DMS153 (cell line): Measurements from ENCODE around the gene PARVB.
"Not testable (repeated sequence)": the region's sequence is repeated elsewhere in the genome, so short reads cannot be mapped to it uniquely, and the experiment has no call there.

Experiments used
- DNase-seq: peaks from one replicate; lab custom pipeline; 2025; lab: John Stamatoyannopoulos, UW

Gene PARVB

GRCh38 chr22:44056649-44057048 is 32.5 kb downstream of the PARVB start:
- not testable (repeated sequence) for DNase-seq

GRCh38 chr22:44057401-44057987 is 33.4 kb downstream of the PARVB start:
- no peak for DNase-seq

GRCh38 chr22:44063462-44064371 is 39.6 kb downstream of the PARVB start:
- no peak for DNase-seq

GRCh38 chr22:44067033-44067432 is 42.9 kb downstream of the PARVB start:
- no peak for DNase-seq

- no peak for DNase-seq
Measured at GRCh38 chr22:44067901-44068300, 43.8 kb downstream of the PARVB start.

GRCh38 chr22:44068422-44069191 is 44.5 kb downstream of the PARVB start:
- no peak for DNase-seq

GRCh38 chr22:44070029-44070428 is 45.9 kb downstream of the PARVB start:
- DNase-seq: no peak

- DNase-seq: no peak
Measured at GRCh38 chr22:44071781-44072326, 47.8 kb downstream of the PARVB start.

GRCh38 chr22:44074337-44074984 is 50.4 kb downstream of the PARVB start:
- DNase-seq: no peak

GRCh38 chr22:44075022-44075421 is 50.9 kb downstream of the PARVB start:
- DNase-seq: no peak

GRCh38 chr22:44075670-44076069 is 51.6 kb downstream of the PARVB start:
- no peak for DNase-seq

GRCh38 chr22:44076825-44077224 is 52.7 kb downstream of the PARVB start:
- DNase-seq: no peak

- peak; percentile 45 for DNase-seq
Measured at GRCh38 chr22:44080936-44081861, 57.1 kb downstream of the PARVB start.

- no peak for DNase-seq
Measured at GRCh38 chr22:44082801-44083200, 58.7 kb downstream of the PARVB start.

GRCh38 chr22:44084044-44084772 is 60.1 kb downstream of the PARVB start:
- no peak for DNase-seq

GRCh38 chr22:44085743-44086270 is 61.7 kb downstream of the PARVB start:
- DNase-seq: peak; percentile 86

GRCh38 chr22:44086271-44087088 is 62.4 kb downstream of the PARVB start:
- no peak for DNase-seq

GRCh38 chr22:44087089-44087430 is 63.0 kb downstream of the PARVB start:
- no peak for DNase-seq

- no peak for DNase-seq
Measured at GRCh38 chr22:44088976-44089570, 65.0 kb downstream of the PARVB start.
